HG03066 (cell line): Measurements from ENCODE around the gene PEPD.

Source experiments
- ATAC-seq: cut with Tn5 transposase; IDR thresholded peaks from one replicate; pipeline ENCODE4 v1.9.1; 2021; ENCODE audit warnings: low read depth; ENCODE audit not compliant: unreplicated experiment

Gene PEPD

DNA sequence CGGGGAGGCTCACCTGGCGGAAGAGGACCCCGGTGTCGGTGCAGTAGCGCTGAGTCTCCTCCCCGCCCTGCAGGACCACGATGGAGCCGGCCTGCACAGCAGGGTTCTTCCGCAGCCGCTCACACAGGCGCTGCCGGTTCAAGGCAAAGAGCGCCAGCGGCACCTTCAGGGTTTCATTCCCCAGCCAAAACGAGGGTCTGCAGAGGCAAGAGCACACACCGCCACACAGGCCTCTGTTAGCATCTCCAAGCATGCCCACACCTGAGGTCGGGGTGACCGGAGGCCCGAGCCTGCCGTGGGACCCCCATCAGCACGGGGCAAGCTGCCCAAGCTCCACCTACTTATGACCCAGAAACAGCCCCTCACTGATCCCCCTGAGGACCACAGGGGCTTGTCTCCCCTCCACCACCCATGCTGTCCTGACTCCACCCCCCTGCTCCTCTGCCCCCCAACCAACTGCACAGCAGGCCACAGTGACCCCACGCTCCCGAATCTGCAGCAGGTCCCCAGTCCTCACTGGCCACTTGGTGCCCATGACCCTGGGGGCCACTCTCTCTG is 8.9 kb downstream of the PEPD start:
- no peak for ATAC-seq

DNA sequence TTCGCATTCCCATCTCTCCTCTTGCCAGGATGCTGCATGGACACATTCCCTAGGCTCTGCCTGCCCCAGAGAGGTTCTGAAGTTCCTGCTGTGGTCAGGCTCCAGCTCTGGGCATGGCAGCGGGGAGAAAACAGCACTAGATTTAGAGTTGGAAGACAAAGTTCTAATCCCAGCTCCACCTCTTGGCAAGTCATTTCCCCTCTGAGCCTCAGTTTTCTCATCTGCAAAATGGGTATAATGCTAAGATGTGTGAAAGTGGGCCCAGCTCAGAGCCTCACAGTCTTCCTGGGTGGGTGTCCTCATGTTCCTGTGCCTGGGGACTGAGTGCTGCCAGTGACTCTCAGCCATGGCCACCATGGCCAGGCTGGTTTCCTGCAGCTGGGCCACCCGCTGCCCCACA is 9.6 kb downstream of the PEPD start:
- ATAC-seq, result no peak

DNA sequence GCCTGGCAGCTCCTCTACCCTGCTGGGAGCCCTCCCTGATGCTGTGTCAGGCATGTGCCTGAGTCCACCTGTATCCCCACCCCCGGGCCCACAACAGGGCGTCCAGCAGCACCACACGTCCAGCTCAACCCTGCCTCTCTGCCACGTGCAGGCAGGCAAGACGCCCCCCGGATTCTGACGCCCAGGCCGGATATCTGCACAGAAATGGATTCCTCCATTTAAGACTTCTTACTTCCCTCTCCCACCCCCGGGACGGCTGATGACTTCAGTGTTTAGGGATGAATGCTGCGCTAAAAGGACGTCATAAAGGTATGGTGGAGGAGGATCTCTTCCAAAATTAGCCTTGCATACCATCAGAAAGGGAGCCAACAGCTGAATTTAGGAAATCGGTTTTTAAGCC is 10.2 kb downstream of the PEPD start:
- no peak for ATAC-seq

DNA sequence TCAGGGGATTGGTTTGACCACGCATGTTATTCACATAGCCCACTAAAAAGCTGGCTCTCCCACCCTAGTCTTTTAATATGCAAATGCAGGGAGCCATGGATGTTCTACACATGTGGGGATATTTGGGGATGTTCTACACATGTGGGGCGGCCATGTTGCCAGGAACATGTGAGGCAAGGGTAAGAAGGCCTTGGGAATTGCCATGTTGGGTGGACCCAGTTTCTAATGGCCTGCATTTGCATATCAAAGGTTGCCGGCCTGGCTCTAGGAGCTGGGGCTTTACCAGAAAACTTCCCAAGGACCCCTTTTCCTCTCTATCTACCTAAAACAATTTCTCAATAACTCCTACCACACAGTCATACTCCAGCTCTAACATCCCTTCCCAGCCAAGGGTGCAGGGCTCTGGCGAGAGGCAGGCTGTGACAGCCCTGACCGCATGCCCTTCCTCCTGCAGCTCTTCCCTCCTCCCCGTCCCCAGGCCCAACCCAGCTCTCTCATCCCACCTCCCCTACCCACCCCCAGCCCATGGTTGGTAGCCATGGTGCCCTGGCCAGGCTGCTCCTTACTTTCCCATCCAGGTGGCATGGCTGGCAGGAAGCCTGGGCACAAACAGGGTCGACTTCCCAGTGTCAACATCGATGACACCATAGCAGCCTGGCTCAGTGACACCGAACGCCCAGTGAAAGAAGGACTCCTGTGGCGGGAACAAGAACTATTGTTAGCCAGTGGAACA is 11.0 kb downstream of the PEPD start:
- no peak for ATAC-seq

DNA sequence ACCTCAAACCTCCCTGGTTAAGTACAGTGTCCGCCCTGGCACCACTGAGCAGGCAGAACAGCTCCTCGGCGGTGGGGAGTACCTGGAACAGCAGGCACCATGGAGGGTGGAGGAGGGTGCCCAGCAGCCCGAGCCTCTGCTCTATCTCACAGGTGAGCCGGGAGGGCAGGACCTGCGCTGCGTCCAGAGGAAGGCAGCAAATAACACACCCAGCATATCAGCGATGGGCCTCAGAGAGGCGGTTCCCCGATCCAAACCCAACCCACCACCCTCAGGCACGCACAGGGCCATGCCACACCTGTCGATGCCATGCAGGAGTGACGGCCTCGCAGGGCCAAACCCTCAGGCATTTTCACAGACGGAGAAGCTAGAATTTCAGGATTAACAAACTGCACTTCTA is 11.8 kb downstream of the PEPD start:
- no peak for ATAC-seq

DNA sequence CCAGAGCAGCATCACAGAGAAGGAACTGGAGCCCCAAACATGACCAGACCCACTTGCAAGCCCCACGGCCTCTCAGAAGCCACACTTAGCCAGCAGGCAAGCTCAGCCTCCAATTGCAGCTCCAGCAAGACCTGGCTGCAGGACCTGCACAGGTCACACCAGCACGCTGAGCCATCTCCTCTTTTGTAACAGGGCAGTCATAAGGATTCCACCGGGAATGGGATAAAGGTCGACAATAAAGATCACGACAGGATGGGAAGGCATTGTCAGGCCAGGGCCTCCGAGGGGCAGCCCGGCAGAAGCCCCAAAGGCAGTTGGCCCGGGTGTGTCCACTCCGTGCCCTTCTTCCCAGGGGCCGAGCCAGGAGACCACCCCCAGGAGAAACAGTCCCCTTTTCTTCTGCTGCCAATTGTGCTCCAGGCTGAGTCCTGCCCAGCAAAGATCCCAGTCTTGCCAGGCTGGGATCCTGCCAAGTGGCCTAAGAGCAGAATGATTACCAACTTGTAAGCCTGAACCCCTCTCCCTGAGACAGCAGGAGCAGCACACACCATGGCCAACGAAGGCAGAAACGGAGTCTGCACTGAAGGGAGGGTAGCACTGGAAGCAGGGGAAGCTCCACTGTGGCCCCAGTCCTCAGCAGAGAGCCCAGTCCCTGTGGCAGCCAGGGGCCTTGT is 12.5 kb downstream of the PEPD start:
- no peak for ATAC-seq

DNA sequence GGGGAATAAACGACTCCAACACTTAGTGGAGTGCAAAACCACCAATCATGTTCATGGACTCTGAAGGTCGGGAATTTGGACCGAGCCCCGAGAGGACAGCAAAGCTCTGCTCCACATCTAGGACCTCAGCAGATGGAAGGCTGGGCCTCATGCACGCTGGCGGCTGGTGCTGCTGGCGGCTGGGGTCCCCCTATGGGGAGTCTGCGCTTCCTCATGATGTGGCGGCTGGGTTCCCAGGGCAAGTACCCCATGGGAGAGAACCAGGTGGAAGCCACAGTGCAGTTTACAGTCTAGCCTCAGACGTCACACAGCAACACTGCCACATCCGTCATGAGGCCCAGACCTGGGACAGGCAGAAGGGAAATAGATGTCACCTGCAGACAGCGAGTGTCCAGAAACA is 13.2 kb downstream of the PEPD start:
- ATAC-seq, result no peak

DNA sequence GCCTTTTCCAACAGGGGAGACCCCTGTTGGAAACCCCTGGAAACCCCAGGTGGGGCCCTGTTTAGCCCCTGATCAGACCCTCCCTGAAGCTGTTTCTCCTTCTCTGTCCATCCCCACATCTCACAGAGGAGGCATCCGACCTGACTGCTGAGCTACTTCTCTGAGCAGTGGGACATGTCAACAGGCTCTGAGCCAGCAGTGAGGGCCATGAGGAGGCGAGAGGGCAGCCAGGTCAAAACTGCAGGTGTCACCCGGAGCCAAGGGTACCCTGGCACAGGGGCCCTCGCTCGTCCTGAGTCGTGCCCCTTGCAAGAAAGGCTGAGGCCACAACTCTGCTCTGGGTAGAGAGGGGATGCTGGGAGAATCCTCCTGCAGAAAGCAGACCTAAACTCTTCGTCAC is 13.6 kb downstream of the PEPD start:
- no peak for ATAC-seq

DNA sequence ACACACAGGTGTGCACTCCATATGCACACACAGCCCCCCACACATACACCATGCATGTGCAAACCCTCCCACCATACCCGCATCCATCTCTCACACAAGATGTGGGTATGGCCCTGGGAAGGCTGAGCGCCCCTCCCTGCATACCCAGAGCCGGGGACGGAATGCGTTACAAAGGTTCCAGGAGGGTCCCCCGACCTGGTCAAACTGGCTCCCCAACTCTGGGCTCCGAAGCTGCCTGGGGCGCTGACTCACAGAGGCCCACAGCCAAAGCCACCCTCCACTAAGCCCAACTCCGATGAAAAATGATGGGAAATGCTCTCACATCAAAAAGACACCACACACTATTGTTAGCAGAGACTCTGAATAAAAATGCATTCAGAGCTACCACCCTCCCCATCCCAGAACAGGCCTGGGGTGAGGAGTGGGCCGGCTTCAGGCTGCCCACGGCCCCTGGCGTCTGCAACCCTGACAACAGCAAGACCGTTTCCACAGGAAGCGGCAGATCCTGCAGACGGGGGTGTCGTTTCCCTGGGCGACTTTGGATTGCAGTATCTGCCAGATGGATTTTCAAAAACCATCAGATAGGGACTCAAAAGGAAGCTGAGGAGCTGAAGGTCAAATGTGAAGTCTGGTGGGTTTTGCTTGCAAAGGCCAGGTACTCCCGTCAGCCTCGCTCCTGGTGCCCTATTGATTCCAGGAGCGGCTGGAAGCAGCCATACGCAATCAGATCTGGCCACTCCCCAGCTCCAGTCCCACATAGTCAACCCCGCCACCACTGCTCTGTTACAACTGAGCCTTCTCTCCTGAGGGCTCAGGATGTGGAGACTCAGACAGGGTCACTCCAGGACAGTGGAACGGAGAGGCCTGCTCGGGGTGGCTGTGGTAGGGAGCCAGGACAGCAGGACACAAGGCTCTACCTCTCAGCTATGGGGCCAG is 14.3 kb downstream of the PEPD start:
- no peak for ATAC-seq

DNA sequence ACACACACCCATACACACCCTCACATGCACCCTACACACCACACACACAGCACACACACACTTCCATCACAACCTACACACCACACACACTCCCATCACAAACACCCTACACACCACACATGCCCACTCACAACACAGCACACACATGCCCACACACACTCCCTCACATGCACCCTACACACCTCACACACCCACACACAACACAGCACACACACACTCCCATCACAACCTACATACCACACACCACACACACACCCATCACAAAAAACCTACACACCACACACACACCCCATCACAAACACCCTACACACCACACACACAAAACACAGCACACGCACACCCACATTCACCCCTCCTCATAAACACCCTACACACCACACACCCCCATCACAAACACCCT is 15.1 kb downstream of the PEPD start:
- ATAC-seq, result no peak

DNA sequence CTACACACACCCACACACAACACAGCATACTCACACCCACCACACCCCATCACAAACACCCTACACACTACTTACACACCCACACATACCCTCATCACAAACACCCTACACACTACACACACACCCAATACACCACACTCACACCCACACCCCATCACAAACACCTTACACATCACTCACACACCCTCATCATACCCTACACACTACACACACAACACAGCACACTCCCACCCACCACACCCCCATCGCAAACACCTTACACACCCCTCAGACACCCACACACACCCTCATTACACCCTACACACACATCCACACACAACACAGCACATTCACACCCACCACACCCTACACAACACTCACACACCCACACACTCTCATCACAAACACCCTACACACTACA is 15.8 kb downstream of the PEPD start:
- no peak for ATAC-seq

DNA sequence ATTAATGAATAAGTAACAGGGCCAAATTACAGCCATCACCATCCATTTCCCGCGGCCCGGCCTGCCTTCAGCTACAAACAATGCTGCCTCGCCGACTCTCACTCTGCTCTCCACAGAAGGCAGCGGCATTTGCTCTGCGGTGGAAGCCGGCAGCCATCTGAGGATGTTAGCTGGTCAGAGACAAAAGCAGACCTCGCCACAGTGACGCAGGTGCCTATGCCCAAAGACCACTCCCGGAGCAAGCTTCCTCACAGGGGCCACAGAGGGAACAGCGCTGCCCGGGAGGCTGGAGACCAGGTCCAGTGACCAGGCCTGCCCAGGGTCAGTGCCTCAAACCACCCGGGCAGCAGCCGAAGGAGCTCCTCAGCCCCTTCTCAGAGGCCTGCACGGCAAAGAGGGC is 16.4 kb downstream of the PEPD start:
- no peak for ATAC-seq

DNA sequence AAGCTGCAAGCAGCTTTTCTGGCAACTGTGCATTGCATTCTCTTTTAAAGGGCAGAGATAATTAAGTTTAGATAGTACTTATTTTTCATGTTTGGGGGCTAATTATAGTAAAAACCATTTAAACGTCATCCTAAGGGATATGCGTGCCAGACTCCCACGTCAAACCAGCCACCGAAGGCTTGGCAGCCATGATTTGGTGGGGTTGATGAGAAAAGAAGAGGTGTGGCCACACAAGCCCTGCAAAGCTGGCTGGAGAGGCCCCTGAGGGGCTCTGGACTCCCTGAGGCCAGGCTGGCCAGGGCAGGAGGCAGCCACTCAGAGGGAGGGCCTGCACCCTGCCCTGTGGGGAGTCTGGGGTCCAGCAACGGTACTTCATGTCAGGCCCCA is 17.5 kb downstream of the PEPD start:
- ATAC-seq, result no peak

DNA sequence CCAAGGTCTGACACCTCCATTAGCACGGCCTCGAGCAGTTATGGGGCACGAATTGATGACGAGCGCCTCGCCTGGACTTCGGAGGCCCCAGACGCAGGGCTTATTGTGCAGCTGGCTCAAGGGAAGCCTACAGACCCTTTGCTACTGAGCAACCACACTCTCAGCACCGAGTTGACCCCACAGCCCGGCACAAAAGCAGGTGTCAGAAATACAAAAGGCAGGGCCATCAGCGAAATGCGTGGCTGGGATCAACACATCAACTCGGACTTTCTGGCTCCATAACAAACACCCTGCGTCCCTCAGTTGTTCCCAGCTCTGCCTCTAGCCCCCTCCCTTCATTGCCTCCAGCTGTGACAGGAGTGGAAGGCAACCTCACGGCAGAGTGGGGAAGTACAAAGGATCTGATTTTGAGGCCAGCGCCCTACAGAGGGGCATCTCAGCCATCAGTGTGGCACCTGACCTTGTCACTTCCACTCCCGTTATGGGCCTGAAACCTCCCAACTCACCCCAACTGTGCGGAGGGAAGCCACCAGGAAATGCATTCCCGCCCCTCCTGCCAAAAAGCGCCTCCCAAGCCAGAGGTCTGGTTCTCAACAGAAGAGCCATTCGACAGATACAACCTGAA is 18.0 kb downstream of the PEPD start:
- no peak for ATAC-seq

DNA sequence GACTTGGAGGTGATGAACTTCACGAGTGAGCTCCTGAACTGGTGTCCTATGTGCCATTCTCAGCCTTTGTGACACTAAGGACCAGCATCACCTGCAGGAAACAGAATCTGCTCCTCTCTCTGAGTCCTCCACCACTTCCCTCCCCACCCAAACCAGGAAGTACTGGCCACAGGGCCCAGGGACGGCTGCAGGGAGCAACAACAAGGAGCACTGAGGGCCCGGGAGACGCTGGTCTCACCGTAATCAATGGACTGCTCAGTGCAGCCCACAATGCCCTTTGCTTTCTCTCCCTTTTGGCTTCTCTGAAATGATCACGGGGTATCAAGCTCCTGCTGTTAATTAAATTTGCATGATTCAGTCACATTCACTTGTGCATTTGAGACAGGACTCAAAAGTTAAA is 18.6 kb downstream of the PEPD start:
- no peak for ATAC-seq

DNA sequence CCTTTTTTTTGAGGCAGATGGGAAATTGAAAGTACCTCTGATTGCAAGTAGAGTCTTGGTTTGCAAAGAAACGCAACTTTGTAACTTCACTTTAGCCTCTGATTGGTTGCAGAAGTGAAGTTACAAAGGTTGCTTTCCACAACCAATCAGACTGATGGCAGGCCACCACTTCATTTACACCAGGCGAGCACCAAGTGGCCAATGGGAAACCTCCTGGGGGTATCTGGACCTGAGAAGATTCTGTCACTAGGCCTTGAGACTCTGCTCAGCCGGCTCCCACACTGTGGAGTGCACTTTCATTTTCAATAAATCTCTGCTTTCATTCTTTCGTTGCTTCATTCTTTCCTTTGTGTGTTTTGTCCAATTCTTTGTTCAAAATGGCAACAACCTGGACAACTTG is 19.1 kb downstream of the PEPD start:
- ATAC-seq, result no peak

DNA sequence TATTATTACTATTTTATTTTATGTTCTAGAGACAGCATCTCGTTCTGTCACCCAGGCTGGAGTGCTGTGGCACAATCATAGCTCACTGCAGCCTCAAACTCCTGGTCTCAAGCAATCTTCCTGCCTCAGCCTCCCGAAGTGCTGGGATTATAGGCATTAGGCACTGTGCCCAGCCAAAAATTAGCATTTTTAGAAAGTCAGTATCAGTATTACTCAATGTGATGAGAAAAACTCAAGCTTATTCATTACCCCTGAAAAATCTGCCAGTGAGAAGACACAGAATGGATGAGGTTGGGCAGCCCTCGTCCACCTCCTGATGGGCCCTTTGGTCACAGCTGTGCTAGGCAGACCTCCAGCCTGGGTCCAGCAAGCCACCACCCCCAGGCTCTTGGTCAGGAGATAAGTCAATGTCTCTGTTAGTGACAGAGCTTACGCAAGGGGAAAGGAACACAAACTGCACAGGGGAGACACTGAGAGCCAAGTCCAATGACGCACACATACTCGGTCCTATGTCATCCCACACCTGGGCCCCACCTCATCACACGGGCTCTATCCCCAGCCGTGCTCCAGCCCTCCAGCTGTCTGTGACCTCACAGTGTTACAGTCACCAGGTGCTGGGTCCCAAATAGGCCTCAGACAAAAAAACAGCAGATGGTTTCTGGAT is 19.8 kb downstream of the PEPD start:
- no peak for ATAC-seq

DNA sequence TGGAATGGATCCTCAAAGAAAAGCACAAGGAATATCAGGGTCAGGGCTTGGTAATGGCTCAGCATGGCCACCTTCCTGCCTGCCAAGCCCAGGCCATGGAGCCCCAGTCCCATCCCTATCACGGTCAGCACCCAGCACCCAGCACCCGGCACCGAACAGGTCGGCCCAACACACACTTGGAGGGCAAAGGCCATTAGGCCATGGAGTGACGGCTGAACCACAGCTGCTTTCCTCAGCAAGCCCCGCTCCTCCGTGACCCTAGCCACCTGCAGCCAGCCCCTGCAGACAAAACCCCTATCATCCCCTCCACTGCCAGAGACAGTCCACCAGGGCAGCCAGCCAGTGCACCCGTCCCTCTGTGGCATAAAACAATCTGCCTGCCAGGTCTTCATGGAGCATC is 20.6 kb downstream of the PEPD start:
- no peak for ATAC-seq

DNA sequence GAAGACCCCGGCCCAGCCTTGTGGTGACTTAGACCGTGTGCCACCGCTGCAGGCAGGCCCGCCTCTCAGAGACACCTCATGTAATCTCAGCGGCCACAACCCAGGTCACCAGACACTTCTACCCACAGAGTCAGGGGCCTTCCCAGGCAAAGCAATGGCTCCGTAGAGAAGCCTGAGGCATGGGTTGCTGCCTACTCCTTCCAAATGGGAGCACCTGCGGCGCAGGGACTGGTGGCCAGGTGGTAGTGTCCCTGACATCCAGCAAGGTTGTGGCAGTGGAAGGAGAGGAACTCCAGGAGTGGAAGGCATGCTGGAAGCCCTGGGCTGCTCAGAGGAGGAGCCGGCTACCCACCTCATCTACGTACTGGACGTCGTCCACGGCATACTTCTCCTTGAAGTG is 21.0 kb downstream of the PEPD start:
- no peak for ATAC-seq
